ENCODE results near the gene CREB1. TPM values are rescaled to one million over a fixed set of nuclear protein-coding genes. Genes with fewer than 3 reads are reported as not detected.
"Not testable (repeated sequence)": the region's sequence is repeated elsewhere in the genome, so short reads cannot be mapped to it uniquely, and the experiment has no call there.

Gene CREB1
- total and polyA plus RNA-seq, 12 donors: 4.6 to 62.2 (median 45.7) TPM

DNA sequence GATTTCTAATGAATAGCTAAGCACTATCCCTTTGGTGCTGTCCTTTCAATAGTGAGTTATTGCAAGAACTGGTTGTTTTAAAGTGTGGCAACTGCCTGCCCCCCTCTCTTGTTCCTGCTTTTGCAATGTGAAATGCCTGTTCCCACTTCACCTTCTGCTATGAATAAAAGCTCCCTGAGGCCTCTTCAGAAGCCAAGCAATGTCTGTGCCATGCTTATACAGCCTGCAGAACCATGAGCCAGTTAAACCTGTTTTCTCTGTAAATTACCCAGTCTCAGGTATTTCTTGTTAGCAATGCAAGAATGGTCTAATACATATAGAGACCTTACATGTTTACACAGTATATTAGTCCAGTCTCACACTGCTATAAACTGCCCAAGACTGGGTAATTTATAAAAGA lies 110.4 kb downstream of the CREB1 start:
- ATAC-seq (no peak), DNase-seq (no peak)
- Histone ChIP-seq H3K9me3 (peaks cover 0 to 15% (median 0%) of the 10 kb centered on the region in 11 donors), H3K4me3 (no peak overlapping the region), H3K36me3 (no peaks in the 10 kb centered on the region), H3K4me1 (peaks cover 0 to 6% (median 0%) of the 10 kb centered on the region in 9 donors), H3K27me3 (no peaks in the 10 kb centered on the region), H3K27ac (no peak overlapping the region)
- TF ChIP-seq, protein P1, sequence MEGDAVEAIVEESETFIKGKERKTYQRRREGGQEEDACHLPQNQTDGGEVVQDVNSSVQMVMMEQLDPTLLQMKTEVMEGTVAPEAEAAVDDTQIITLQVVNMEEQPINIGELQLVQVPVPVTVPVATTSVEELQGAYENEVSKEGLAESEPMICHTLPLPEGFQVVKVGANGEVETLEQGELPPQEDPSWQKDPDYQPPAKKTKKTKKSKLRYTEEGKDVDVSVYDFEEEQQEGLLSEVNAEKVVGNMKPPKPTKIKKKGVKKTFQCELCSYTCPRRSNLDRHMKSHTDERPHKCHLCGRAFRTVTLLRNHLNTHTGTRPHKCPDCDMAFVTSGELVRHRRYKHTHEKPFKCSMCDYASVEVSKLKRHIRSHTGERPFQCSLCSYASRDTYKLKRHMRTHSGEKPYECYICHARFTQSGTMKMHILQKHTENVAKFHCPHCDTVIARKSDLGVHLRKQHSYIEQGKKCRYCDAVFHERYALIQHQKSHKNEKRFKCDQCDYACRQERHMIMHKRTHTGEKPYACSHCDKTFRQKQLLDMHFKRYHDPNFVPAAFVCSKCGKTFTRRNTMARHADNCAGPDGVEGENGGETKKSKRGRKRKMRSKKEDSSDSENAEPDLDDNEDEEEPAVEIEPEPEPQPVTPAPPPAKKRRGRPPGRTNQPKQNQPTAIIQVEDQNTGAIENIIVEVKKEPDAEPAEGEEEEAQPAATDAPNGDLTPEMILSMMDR (IDR thresholded peaks at IDR 0.05): no peak
- intact Hi-C loops (cut with DNase I): no loop called here

DNA sequence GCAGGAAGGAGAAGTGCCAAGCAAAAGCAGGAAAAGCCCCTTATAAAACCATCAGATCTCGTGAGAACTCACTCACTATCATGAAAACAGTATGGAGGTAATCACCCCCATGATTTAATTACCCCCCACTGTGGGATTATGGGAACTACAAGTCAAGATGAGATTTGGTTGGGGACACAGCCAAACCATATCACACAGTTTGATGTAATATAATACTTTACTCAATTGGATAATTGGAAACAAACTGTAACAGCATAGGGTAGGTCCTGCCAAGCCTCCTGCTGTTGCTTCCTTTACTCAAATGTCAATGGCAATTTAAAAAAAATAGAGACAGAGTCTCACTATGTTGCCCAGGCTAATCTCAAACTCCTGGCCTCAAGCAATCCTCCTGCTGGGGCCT lies 110.9 kb downstream of the CREB1 start:
- intact Hi-C loops (cut with DNase I): no loop called here
- no peak for ATAC-seq
- H3K4me1 ChIP-seq: peaks cover 0 to 6% (median 0%) of the 10 kb centered on the region in 9 donors
- TF ChIP-seq, protein P1 (IDR thresholded peaks at IDR 0.05): no peak
- peaks cover 0 to 15% (median 0%) of the 10 kb centered on the region in 11 donors for H3K9me3 ChIP-seq
- WGBS, 2 donors: 68% methylated on average over 1 of the region's 1 CpG
- no peak overlapping the region for H3K4me3 ChIP-seq
- no peak for DNase-seq
- H3K36me3 ChIP-seq: no peaks in the 10 kb centered on the region
- no peak overlapping the region for H3K27ac ChIP-seq
- no peaks in the 10 kb centered on the region for H3K27me3 ChIP-seq

DNA sequence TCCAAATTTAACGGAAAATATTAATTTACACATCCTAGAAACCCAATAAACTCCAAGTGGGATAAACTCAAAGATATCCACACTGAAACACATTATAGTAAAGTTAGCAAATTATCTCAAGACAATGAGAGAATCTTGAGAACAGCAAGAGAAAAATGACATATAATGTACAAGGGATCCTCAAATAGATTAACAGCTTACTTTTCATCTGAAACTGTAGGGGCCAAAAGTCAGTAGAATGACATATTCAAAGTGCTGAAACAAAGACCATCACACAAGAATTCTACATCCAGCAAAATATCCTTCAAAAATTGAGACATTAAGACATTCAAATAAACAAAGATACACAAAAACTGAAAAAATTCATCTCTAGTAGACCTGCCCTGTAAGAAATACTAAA lies 114.1 kb downstream of the CREB1 start:
- Histone ChIP-seq H3K9me3 (peaks cover 0 to 15% (median 0%) of the 10 kb centered on the region in 11 donors), H3K36me3 (no peaks in the 10 kb centered on the region), H3K4me3 (no peak overlapping the region), H3K27me3 (no peaks in the 10 kb centered on the region), H3K4me1 (no peaks in the 10 kb centered on the region), H3K27ac (no peak overlapping the region)
- TF ChIP-seq, protein P1 (IDR thresholded peaks at IDR 0.05): no peak
- intact Hi-C loops (cut with DNase I): no loop called here
- DNase-seq: no peak
- WGBS, 2 donors: 95 to 100% methylated on average over 1 of the region's 1 CpG
- no peak for ATAC-seq

DNA sequence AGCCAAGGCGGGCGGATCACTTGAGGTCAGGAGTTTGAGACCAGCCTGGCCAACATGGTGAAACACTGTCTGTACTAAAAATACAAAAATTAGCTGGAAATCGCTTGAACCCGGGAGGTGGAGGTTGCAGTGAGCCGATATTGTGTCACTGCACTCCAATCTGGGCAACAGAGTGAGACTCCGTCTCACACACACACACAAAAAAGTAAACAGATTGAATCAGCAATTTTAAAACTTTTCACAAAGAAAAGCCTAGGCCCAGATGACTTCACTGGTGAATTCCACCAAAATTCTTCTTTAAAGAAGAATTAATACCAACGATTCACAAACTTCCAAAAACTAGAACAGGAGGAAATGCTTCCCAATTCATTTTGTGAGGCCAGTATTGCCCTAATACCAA lies 116.8 kb downstream of the CREB1 start:
- intact Hi-C loops (cut with DNase I); H3K4me1 ChIP-seq; DNase-seq; H3K9me3 ChIP-seq; H3K27me3 ChIP-seq; ATAC-seq; H3K27ac ChIP-seq; H3K36me3 ChIP-seq; H3K4me3 ChIP-seq: not testable (repeated sequence)
- WGBS, 2 donors: 92 to 93% methylated on average over 7 of the region's 7 CpGs

Other genes with a start within 250 kb of the CREB1 start
- gene METTL21A, start 95.4 kb downstream of the CREB1 start, total RNA-seq: 10 to 100 TPM in 9 of 10 donors, 1 to 10 TPM in 1; 10.0 to 22.5 (median 12.9) TPM
- gene METTL21A, start 95.4 kb downstream of the CREB1 start, polyA plus RNA-seq: 10 to 100 TPM; 14.0 to 21.5 TPM
- gene CCNYL1, start 181.7 kb downstream of the CREB1 start, total RNA-seq: 10 to 100 TPM in 5 of 10 donors, 1 to 10 TPM in 5; 5.6 to 16.1 (median 9.7) TPM
- gene CCNYL1, start 181.7 kb downstream of the CREB1 start, polyA plus RNA-seq: 1 to 10 TPM; 3.6 to 5.7 TPM
- gene FZD5, start 239.9 kb downstream of the CREB1 start, total RNA-seq: 1 to 10 TPM; 3.0 to 5.7 (median 5.0) TPM
- gene FZD5, start 239.9 kb downstream of the CREB1 start, polyA plus RNA-seq: 1 to 10 TPM; 1.0 to 1.9 TPM